Cardiac septum (tissue), 1 donor: ENCODE measurements around the gene RHOV. TPM values are rescaled to one million over a fixed set of nuclear protein-coding genes. Genes with fewer than 3 reads are reported as not detected.
A peak's percentile ranks its signal among the peaks of the same experiment; 100 is the strongest.

Source experiments
- DNase-seq: peaks from one replicate; pipeline ENCODE4 v3.0.0-alpha.2; 2020; ENCODE audit warnings: low spot score
- intact Hi-C: fragments of 100-400 bp; cut with DNase I; formaldehyde crosslinking; loops from one replicate; pipeline ENCODE4 v1.14.0; 2022
- total RNA-seq: library from RNA; stranded (reverse); fragmentation: NEBNext Ultra II Directional; extraction: Animal tissue kit (Norgen Biotek cat#: 25700); gene quantifications from one replicate; pipeline ENCODE4 v1.2.1, GENCODE V29; 2021
- donor health status: DM: no; HTN: no; CAD: no.

Gene RHOV
- total RNA-seq, 1 donor from 2014 or later: 0.13 TPM

GRCh38 chr15:40853241-40853890, 20.7 kb downstream of the RHOV start:
- DNase-seq: no peak
- intact Hi-C loops: loop anchor here (10.0 kb wide), 1 partner anchor 331 kb away; no protein-coding TSS in a partner anchor

- DNase-seq: no peak
- intact Hi-C loops: loop anchor here (10.0 kb wide), 1 partner anchor 332 kb away; no protein-coding TSS in a partner anchor
Measured at GRCh38 chr15:40852529-40852928, 21.5 kb downstream of the RHOV start.

DNA sequence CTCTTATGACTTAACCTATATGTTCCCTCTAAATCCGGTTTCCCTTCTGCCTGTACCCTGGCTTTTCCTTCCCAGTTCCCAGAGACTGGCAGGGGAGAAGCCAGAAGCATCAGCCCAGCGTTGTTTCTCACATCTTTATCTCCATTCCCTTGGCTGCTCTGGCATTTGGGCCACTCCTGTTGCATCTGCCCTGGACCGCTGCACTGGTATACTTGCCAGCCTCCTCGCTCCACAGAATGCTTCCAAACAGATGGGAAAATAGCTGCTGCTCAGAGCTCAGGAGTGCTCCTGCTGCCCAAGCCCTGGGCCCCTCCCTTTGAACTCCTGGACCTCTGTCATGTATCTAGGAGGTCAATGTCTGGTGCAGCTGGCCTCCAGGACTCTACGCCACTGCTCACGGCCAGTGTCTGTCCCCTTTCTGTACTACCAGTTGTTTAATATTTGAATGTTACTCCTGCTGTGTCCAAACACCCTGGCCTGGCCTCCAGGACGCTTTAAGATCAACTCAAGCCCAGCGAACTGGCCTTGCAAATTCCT, 23.4 kb downstream of the RHOV start:
- no peak for DNase-seq
- intact Hi-C loops: loop anchor here (10.0 kb wide), 1 partner anchor 334 kb away; no protein-coding TSS in a partner anchor

DNA sequence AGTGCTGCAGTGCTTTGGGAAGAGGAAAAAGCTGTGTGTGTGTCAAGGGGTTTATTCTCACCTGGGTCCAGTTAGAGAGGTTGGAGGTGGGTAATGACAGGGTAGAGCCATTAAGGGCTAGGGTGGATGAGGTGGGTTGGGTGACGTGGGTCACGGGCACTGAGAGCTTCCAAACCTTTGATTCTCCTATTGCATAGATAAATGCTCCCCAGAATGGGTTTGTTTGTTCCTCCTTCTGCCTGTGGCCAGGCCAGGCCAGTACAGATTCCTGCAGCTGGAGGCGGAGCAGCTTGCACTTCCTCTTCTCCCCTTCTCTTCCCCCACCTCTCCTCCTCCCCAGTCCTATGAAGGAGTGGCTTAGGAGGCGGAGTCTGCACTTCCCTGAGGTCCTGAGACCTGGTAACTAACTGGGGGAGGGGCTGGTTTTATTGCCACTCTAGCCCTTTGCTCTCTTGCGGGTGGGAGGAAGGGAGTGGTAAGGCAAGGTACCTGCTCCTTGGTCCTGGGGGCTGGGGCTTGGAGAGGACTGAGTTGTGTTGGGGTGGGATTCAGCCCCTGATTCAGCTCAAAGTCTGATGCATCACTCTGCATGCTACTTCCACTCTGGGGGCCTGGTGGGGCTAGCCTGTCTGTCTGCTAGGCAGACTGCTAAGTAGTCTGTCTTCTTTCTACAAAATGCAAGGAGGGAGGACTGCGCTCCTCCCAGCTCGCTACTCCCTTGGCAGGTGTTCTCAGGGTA, 26.6 kb downstream of the RHOV start:
- DNase-seq: peak; percentile 84
- intact Hi-C loops: no loop called here

GRCh38 chr15:40846841-40847222, 27.2 kb downstream of the RHOV start:
- DNase-seq: no peak
- intact Hi-C loops: no loop called here

DNA sequence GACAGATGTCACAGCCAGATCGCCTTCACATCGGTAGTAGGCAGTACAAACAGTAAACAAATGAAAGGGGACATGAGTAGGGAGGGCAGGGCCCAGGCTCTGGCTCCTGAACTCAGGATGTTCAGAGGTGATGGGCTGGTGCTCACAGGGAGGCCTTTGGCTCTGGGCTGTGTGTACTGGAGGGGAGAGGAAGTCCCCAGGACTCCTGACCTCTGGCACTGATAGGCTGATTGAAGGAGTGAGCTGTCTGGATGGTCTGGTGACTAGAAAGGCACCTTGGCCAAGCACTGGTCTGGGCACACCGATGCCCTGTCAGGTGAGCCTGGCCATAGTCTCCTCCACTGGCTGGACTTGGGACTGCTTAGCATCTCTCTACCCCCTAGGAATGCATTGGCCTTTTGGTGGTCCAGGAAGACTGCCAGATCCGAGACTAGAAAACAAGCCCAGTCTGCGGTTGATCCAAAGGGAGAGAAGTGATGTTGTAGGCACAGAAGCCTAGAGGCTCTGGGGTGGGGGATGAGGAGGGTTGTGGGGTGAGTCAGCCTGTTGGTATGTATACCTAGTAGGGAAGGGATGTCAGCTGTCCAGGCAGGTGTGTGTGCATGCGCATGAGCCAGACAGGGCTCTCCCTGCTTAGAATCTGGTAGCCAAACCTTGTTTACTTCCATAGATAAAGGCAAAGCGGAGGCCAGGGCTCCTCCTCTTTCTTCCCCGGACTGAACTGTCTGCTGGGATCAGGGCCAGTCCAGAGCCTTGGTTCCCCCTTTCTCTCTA, 28.3 kb downstream of the RHOV start:
- intact Hi-C loops: no loop called here
- no peak for DNase-seq

DNA sequence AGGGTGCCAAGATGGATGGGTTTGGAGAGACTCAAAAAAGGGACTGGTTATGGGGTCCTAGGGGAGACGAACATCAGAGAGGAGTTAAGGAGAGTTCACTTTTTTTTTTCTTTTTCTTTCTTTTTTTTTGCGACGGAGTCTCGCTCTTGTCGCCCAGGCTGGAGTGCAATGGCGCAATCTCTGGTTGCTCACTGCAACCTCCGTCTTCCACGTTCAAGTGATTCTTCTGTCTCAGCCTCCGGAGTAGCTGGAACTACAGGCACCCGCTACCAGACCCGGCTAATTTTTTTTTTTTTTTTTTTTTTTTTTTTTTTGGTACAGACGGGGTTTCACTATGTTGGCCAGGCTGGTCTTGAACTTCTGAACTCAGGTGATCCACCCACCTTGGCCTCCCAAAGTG, 29.0 kb downstream of the RHOV start:
- DNase-seq: no peak
- intact Hi-C loops: no loop called here

DNA sequence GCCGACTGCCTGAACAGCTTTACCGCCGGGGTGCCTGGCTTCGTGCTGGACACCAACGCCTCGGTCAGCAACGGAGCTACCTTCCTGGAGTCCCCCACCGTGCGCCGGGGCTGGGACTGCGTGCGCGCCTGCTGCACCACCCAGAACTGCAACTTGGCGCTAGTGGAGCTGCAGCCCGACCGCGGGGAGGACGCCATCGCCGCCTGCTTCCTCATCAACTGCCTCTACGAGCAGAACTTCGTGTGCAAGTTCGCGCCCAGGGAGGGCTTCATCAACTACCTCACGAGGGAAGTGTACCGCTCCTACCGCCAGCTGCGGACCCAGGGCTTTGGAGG, 29.4 kb downstream of the RHOV start:
- DNase-seq: no peak
- intact Hi-C loops: no loop called here

DNA sequence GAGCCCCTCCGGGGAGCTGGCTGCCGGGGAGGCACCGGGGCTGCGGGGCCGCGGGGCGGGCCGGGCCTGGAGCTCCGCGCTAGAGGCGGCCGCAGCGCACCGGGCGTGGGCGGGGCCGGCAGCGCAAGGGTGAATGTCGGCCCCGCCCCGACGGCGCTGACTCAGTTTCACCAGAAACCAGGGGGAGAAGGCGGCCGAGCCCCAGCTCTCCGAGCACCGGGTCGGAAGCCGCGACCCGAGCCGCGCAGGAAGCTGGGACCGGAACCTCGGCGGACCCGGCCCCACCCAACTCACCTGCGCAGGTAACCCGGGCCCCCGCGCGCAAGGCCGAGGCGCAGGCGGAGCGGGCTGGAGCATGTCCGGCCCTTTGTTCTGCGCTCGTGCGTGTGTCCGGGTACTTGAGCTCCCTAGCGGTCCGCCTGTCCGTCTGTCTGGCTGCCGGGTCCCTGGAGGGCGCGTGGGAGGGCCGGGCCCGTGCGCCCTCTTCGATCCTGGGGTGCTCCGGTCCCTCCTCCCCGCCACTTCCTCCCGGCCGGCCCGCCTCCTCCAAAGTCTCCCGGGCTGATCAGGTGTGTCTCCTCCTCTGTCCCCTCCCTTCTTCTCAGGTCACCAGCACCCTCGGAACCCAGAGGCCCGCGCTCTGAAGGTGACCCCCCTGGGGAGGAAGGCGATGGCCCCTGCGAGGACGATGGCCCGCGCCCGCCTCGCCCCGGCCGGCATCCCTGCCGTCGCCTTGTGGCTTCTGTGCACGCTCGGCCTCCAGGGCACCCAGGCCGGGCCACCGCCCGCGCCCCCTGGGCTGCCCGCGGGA, 29.9 kb downstream of the RHOV start, which contains the start of gene SPINT1:
Gene SPINT1, plus strand, starts transcription at position 164 of the 811 bp plus-strand sequence. Its CDS starts 507 bp downstream, at position 671.
- peak; percentile 78 for DNase-seq
- intact Hi-C loops: no loop called here

- no peak for DNase-seq
- intact Hi-C loops: no loop called here
Measured at GRCh38 chr15:40843261-40843884, 30.7 kb downstream of the RHOV start.

DNA sequence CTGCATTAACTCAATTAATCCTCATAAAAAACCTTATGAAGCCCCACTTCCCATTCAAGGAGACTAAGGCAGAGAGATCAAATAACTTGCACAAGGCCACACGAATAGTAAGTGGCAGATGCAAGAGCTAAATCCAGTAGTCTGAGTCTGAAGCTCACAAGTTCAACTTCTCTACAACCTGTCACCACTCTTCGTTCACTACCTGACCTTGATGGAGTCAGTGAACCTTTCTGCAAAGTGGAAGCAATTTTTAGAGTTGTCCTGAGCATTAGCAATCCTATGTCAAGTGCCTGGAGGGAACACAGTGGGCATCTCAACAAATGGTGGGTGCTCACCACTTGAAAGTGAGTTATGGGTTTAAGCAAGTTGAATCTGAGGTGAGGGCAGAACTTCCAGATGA, 32.3 kb downstream of the RHOV start:
- intact Hi-C loops: no loop called here
- no peak for DNase-seq

DNA sequence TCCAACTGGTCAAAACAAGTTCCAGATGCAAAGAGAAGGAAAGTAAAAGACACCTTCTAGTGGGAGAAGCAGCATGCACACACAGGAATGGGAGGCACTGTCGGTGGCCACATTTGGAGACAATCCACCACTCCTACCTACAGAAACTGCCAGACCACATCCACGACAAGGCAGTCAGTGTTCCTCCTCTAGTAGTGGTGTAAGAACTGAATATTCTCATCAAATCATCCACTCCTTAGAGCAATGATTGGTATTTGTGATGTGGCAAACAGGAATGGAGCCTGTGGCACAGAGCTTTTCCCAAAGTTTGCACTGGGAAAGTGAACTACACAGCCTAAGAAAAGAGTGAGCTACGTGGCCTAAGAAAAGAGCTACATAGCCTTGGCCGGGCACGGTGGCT, 35.3 kb downstream of the RHOV start:
- intact Hi-C loops: no loop called here
- DNase-seq: no peak

- intact Hi-C loops: no loop called here
- DNase-seq: no peak
Measured at GRCh38 chr15:40836020-40836419, 38.0 kb downstream of the RHOV start.

DNA sequence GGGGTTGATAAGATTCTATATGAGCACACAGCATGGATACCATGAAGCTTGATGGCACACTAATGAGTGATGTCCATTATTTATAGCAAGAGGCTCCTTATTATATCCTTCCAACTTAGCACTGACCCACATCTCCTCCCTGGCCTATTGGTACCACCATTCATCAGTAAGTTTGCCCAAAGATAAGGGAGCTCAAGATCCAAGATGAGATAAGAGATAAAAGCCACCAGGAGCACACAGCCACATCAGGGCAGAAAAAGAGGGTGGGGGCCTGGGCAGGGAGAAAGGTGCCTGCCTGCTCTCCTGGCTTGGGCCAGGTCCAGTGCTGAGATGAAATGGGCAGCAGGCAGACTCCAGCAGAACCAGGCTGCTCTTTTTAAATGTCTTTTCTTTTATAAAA, 41.1 kb downstream of the RHOV start:
- intact Hi-C loops: no loop called here

DNA sequence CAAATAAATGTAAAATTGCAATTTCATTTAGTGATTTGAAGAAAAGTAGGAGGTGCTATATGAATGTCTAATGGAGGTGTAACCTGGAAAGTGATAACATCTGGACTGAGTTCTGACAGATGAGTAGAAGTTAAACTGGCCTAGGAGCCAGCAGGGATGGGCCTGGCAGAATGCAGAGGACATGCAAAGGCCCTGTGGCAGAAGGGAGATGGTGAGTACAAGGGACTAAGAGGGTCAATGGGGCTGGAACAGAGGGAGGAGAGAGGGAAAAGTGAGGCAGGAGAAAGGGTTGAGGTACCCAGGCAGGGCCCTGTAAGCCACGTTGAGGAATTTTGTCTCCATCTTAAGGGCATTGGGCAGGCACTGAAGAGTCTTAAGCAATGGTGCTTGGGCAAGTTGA, 42.2 kb downstream of the RHOV start:
- intact Hi-C loops: no loop called here
- DNase-seq: no peak

More for the DNA sequence above, 41.1 kb downstream of the RHOV start:
- DNase-seq: no peak

DNA sequence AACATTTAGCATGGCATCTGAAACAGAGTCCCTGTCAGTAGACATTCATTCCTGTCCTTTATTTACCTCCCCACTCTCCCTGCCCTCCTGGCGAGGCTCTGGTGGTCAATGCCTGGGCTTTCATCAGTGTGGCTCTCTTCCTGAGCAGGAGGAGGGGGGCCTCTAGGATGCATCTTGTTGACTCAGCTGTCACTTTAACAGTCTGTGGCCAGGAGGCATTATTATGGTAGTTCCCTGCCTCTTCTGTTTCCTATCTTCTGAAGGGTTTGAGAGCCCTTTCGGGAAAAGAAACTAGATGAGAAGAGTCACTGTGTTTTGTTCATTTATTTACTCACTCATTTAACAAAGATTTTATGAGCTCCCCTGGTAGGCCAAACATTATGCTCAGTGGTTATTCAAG, 43.1 kb downstream of the RHOV start:
- no peak for DNase-seq
- intact Hi-C loops: no loop called here

- DNase-seq: no peak
- intact Hi-C loops: no loop called here
Measured at GRCh38 chr15:40829115-40829514, 44.9 kb downstream of the RHOV start.

GRCh38 chr15:40828447-40829036, 45.5 kb downstream of the RHOV start, which contains the start of gene PPP1R14D:
PPP1R14D (minus strand) TSS chr15:40828708; CDS start chr15:40828641, 67 bp downstream.
- intact Hi-C loops: no loop called here
- DNase-seq: no peak
